GM23338 (cell line): Measurements from ENCODE around the gene KCNC2.

Experiments used
- EZH2 ChIP-seq: fragments of 200-600 bp; sonication (generic); IDR thresholded peaks from one replicate; pipeline ENCODE4 v1.8.0; 2017; ENCODE audit warnings: antibody characterized with exemption, mild to moderate bottlenecking, low read depth; ENCODE audit not compliant: unreplicated experiment
- ZNF462 ChIP-seq: fragments of 250-450 bp; sonication (Bioruptor Pico); IDR thresholded peaks from 2 replicates; pipeline ENCODE4 v1.5.0; 2020; ENCODE audit warnings: mild to moderate bottlenecking, moderate library complexity

- TF ChIP-seq ZNF462 (no peak), EZH2 (no peak)
These were observed 17.5 kb upstream of the KCNC2 start for GRCh38 chr12:75227132-75227531.
